ENCODE results near the gene FBXL22. TPM values are rescaled to one million over a fixed set of nuclear protein-coding genes. Genes with fewer than 3 reads are reported as not detected.

FBXL22 gene
- total RNA-seq, 1 experiment from 2014 or later, result 0.37 TPM

- in situ Hi-C loops (cut with HindIII; ENCODE audit: low sequenced_read_pairs), result no loop called here
These were observed 8.4 kb upstream of the FBXL22 start for GRCh38 chr15:63588826-63589225.

DNA sequence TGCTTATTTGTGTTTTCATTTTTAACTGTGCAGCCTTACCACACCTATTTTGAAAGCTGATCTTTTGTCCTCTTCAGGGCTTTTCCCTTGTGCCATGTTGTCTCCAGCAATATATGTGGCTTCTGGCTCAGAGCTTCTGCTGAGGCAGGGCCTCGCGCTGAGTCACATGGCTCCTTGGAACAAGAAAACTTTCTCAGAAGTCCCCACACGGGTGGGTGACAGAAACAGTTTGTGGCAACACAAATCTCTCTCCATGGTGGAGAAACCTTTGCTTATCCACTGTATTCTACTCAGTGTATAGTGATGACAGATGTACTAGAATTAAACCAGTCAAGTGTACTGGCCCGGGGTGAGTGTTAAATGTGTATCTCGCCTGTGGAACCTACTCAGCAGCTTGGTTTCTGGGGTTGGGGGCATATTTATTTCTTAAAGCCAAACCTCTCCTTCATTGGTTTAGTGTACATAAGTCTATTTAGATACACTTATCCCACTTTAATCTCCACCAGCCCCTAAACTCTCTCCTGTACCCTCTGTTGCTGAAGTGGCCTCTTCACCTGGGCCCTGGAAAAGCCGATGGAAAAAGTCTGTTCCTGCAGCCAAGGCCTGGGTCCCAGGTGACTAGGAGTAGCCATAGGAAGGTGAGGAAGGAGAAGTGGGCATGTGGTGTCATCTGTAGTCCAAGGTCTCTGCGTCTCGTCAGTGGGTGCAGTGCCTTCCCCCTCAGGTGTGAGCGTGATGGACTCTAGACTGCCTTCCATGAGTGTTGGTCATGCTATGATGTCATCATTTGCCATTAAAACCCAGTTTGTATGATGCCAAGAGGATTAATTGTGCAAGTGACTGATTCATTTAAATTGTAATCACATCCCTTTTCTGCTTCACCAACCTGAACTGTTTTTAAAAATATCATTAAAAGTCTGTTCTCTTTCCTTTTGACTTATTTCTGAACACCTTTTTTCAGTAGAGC is 3.2 kb upstream of the FBXL22 start:
- DNase-seq (ENCODE audit: low spot score), result no peak
- in situ Hi-C loops (cut with HindIII; ENCODE audit: low sequenced_read_pairs), result no loop called here

More at GRCh38 chr15:63588826-63589225, 8.4 kb upstream of the FBXL22 start:
- DNase-seq (ENCODE audit: low spot score), result no peak

DNA sequence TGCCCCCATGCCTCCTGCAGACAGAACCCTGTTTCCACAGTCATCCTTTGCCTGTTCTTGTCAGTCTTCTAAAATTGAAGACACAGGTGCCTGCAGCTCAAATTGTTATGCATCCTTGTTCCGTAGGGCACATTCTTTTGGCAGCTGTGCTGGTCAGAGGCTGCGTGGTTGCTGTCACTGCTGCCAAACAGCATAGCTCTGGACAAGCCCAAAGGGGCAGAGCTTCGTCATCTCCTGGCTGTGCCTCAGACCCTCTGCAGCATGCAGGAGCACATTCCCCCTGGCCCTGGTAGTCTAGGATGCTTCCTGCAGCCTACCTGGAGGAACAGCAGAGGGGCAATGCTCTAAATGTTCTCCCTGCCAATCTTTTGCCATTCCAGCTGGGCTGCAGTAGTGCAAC is 2.1 kb upstream of the FBXL22 start:
- in situ Hi-C loops (cut with HindIII; ENCODE audit: low sequenced_read_pairs), result no loop called here
- DNase-seq (ENCODE audit: low spot score), result no peak

DNA sequence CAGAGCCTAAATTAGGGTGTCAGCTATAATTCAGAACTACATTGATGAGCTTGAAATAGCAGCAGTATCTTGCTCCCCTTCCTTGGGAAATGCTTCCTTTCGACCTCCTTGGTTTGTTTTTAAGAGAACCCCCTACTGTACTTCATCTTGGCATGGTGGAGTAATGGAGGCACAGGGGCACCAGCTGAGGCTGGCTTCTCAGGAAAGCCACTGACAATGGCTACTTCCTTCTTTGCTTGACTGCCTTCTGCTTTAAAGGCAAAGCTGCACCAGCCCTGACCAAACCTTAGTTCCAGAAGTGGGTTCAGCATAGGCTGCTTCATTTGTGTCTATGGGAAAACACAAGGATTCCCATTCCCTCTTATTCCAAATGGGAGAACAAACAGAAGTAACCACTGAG is 1.5 kb upstream of the FBXL22 start:
- DNase-seq (ENCODE audit: low spot score), result no peak
- in situ Hi-C loops (cut with HindIII; ENCODE audit: low sequenced_read_pairs), result no loop called here

- no peak for DNase-seq (ENCODE audit: low spot score)
- in situ Hi-C loops (cut with HindIII; ENCODE audit: low sequenced_read_pairs), result no loop called here
These were observed 530 bp upstream of the FBXL22 start for GRCh38 chr15:63596676-63597037.

DNA sequence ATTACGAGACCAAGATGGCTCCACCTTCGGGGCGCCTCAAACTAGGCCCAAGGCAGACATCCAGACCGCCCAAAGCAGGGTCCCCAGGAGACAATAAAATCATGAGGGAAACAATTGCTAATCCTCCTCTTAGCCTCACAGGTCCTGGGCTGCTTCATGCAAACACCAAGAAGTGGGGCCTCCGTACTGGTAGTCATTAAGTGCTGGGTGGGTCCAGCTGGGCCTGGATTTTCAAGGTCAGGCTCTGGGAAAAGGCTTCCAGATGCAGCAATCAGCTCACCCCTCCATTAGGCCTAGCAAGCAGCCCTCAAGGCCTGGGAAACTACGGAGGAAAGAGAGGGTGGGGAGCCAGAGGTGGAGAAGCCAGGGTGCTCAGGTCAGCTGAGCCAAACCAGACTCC is 634 bp downstream of the FBXL22 start:
- DNase-seq (ENCODE audit: low spot score), result no peak
- in situ Hi-C loops (cut with HindIII; ENCODE audit: low sequenced_read_pairs), result no loop called here

DNA sequence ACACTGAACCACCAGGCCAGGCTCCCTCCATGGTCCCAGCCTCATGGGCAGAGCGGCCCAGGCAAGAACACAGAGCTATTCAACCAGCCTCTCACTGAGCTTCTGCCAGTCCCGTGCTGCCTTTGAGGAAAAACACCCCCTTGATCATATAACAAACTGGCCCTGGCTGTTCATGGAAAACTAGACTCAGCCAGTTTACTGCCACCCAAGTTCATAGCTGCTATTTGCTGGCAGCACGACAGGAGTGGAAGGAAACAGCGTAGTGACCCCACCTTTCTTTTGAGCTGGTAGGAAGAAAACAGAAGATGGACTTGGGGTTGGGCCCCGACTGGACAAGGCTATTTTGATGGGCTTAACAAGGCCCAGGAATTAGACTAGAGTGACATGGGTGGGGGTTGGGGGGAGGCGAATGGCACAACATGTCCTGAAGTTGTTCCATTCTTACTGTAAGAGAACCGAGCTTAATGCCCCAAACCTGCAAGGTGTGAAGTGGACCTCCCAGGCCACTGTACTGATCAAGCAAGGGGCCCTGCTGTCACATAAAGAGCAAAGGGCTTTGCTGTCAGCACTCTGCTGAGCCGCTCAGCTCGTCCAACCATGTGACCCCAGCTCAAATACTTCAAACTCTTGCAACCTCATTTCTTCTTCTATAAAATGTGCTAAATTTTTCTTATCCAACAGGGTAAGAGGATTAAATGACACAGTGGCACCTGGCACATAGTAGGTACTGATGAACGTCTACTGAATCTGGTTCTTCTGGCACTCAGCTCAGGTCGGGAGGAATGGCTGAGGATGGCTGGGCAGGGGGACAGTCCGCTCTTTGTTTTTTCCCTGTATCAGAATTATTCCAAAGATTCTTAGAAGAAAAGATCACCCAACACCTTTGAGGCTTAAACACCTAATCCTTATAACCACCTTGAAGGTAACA is 1.6 kb downstream of the FBXL22 start:
- DNase-seq (ENCODE audit: low spot score), result no peak
- in situ Hi-C loops (cut with HindIII; ENCODE audit: low sequenced_read_pairs), result no loop called here

DNA sequence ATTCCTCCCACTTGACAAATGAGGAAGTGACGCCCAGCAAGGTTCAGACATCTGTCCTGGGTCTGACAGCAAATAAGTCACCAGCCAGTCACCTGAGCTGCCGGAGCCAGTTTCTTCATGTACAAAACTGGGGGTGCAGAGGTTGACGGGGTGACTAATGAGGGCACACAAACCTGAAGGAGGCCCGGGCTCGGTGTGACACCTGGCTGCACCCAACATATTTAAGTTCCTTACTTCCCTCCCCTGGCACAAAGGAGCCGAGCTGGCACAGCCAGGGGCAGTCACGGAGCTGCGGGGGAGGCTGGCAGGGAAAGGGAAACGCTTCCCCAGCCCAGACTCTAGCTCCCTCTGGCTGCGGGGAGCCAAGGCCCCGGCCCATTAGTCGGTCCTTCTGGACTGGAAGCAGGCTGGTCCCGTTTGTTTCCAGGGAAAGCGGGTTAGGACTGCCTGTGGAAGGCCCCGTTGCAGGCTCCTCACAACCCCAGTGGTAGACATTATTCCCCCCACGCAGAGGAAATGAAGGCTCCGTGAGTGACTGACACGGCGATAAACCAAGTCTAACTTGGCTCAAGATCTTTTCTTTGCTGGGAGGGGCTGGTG is 2.3 kb downstream of the FBXL22 start:
- peak; percentile 56 for DNase-seq (ENCODE audit: low spot score)
- in situ Hi-C loops (cut with HindIII; ENCODE audit: low sequenced_read_pairs), result no loop called here

DNA sequence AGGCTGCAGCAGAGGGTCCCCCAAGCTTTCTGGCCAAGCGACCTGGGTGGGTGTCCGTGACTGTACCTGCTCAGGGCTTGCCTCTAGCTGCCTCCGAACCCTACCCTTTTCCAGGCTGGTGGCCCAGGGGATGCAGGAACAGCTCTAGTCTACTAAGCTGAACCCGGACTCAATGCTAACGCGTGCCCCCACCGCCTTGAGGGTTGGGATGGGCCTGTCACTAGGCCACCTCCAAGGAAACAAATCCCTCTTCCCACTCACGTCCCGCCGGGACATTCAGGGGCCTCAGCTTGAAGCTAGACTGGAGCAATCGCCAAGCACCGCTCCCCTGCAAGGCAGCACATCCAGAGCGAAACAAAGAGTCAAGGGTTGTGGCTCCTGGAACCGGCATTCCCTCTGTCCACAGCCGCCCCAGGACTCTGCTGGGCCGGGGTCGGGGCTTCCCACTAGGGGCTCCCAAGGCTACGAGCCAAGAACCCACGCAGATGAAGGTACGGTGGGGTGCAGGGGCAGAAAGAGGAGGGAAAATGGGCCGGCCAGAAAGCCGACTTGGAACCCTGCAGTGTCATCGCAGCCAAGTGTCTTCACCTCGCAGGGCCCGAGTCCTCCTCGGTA is 2.9 kb downstream of the FBXL22 start:
- peak; percentile 57 for DNase-seq (ENCODE audit: low spot score)
- in situ Hi-C loops (cut with HindIII; ENCODE audit: low sequenced_read_pairs), result no loop called here

DNA sequence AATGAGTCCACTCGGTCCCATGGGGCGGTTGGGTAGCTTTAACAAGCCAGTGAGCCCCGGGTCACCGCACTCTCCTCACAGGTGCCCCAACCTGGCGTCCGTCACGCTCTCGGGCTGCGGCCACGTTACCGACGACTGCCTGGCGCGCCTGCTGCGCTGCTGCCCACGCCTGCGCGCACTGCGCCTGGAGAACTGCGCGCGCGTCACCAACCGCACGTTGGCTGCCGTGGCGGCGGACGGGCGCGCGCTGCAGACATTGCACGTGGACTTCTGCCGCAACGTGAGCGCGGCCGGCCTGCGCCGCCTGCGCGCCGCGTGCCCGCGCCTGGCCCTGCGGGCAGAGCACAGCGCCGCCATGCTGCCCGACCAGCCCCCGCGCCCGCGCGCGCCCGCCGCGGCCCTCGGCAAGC is 3.4 kb downstream of the FBXL22 start:
- DNase-seq (ENCODE audit: low spot score), result peak; percentile 89
- in situ Hi-C loops (cut with HindIII; ENCODE audit: low sequenced_read_pairs), result no loop called here

GRCh38 chr15:63601026-63601703 is 4.0 kb downstream of the FBXL22 start:
- no peak for DNase-seq (ENCODE audit: low spot score)
- in situ Hi-C loops (cut with HindIII; ENCODE audit: low sequenced_read_pairs), result no loop called here

DNA sequence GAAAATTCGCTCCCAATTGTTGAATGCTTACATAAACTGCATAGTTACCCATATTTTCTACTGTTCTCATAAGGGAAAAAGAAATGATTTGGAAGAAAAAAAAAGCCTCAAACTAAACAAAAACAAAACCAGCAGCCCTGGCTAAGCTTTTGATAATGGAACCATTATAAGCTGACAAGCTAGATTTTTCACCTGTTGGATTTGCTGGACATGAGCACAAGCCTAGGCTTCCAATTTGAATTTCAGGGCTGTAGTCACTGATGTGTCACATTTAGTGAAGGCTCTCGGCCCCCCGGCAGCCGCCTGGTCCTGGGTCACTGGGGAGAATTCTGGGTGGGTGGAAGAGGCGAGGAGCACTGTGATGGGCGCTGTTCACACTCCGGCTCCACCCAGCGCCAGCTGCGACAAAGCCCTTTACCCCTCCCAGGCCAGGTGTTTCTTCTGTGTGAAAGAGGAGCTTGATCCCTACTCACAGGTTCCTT is 4.6 kb downstream of the FBXL22 start:
- in situ Hi-C loops (cut with HindIII; ENCODE audit: low sequenced_read_pairs), result no loop called here
- DNase-seq (ENCODE audit: low spot score), result peak; percentile 54

DNA sequence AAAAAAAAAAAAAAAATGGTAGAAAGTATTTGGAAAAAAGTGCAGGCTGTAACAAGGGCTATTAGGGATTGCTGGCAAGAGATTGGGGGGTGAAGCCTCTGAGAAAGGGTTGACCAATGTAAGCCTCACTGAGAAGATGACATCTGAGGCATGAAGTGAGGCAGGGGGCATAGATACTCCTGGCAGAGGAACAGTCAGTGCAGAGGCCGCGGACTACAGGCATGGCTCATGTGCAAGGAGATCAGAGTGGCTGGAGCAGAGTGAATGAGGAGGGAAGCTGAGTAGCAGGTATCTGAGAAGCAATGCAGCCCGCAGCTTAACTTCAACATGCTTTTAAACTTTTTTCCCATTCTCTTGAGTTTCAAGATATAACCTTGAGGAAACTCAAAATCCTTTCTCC is 5.4 kb downstream of the FBXL22 start:
- in situ Hi-C loops (cut with HindIII; ENCODE audit: low sequenced_read_pairs), result no loop called here
- DNase-seq (ENCODE audit: low spot score), result no peak

DNA sequence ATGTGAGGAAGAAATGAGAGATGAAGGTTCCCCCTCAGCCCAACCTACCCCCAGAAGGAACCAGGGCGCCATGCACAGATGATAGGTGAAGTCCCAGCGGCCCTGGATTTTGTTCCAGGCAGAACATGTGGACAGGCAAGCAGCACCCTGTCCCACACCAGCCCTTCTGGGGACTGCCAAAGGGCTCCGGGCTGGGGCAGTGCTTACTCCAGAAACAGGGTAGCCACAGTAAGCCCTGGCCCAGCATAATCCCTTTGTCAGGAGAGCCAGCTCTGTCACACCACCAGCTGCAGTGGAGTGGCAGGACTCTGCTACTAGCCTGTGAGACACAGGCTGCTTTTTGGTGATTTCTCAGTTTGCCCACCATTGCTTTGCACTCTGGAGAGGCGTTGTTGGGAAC is 6.3 kb downstream of the FBXL22 start:
- in situ Hi-C loops (cut with HindIII; ENCODE audit: low sequenced_read_pairs), result no loop called here
- no peak for DNase-seq (ENCODE audit: low spot score)

- in situ Hi-C loops (cut with HindIII; ENCODE audit: low sequenced_read_pairs), result no loop called here
- no peak for DNase-seq (ENCODE audit: low spot score)
These were observed 7.1 kb downstream of the FBXL22 start for GRCh38 chr15:63604281-63604680.

- no peak for DNase-seq (ENCODE audit: low spot score)
- in situ Hi-C loops (cut with HindIII; ENCODE audit: low sequenced_read_pairs), result no loop called here
These were observed 7.8 kb downstream of the FBXL22 start for GRCh38 chr15:63605036-63605435.

GRCh38 chr15:63605816-63606215 is 8.6 kb downstream of the FBXL22 start:
- no peak for DNase-seq (ENCODE audit: low spot score)

DNA sequence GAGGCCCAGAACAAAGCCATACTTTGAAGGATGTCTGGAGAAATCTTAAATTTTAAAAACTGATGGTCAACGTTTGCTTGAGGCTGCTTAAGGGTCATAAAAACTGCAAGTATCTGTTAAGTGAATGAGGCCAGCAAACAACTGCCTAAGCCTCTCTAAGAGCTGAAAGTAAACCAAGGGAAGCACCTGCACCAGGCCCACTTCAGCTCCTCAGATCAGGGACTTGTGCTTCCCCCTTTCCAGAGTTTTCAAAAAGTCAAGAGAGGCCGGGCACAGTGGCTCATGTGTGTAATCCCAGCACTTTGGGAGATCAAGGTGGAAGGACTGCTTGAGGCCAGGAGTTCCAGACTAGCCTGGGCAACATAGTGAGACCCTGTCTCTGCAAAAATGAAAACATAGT is 9.1 kb downstream of the FBXL22 start:
- no peak for DNase-seq (ENCODE audit: low spot score)
- in situ Hi-C loops (cut with HindIII; ENCODE audit: low sequenced_read_pairs), result no loop called here

More at GRCh38 chr15:63605816-63606215, 8.6 kb downstream of the FBXL22 start:
- in situ Hi-C loops (cut with HindIII; ENCODE audit: low sequenced_read_pairs), result no loop called here

DNA sequence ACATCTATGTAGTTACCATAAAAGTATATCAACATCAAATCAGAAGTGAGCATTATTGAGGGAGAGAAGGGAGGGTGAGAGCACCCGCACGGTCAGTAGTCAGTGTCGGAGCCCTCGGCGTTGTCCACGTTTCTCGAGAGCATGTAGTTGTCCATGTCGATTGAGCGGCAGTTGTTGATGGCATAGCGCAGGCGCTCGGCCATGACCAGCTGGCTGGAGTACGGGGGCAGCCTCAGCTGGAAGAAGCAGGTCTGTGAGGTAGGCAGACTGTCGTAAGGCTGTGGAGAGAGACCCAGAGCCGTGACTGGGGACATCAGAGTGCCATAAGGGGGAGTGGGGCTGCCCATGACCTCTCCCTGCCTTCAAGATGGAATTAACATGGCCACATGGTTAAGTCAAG is 11.8 kb downstream of the FBXL22 start:
- in situ Hi-C loops (cut with HindIII; ENCODE audit: low sequenced_read_pairs), result no loop called here
- DNase-seq (ENCODE audit: low spot score), result no peak

All from G401 (cell line).